ENCODE measurements around the gene MRTFB.
A peak's percentile ranks its signal among the peaks of the same experiment; 100 is the strongest.

DNA sequence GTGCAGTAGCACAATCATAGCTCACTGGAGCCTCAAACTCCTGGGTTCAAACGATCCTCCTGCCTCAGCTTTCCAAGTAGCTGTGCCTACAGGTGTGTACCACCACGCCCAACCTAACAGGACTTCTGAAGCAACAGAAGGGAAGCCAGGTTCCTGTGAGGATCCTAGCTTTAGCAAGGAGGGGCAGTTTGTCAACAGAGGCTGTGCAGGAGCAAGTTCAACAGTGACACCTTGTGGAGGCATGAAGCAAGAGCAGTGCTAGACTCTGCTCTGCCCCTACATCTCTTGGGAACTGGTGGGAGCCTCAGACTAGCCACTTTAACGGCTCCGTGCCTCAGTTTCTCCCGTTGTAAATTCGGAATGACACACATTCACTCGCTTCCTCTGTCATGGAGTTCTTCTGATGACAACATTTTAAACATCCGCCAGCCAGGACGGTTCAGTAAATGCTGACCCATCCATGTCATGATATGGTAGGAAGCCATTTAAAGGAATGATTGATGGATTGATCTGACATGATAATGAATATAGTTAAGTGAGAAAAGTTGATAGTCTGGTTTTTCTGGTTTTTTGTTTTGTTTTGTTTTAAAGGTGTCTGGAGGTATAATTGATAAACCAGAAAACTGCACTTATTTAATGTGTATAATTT, 218.7 kb downstream of the MRTFB start:
- TF ChIP-seq, protein P1, sequence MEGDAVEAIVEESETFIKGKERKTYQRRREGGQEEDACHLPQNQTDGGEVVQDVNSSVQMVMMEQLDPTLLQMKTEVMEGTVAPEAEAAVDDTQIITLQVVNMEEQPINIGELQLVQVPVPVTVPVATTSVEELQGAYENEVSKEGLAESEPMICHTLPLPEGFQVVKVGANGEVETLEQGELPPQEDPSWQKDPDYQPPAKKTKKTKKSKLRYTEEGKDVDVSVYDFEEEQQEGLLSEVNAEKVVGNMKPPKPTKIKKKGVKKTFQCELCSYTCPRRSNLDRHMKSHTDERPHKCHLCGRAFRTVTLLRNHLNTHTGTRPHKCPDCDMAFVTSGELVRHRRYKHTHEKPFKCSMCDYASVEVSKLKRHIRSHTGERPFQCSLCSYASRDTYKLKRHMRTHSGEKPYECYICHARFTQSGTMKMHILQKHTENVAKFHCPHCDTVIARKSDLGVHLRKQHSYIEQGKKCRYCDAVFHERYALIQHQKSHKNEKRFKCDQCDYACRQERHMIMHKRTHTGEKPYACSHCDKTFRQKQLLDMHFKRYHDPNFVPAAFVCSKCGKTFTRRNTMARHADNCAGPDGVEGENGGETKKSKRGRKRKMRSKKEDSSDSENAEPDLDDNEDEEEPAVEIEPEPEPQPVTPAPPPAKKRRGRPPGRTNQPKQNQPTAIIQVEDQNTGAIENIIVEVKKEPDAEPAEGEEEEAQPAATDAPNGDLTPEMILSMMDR (IDR thresholded peaks at IDR 0.05; ENCODE audit: low read depth, low read length), result peak; percentile 69
- no peak for TF ChIP-seq EZH2phosphoT487 (IDR thresholded peaks at IDR 0.05; ENCODE audit: low read depth)
